NCI-H2171 treated with DMSO at 0.1 percent for 48 hours (cell line): ENCODE data around the gene SERINC5.

Source experiments
- DNase-seq: peaks from one replicate; lab custom pipeline; 2025; lab: John Stamatoyannopoulos, UW

The SERINC5 gene

DNA sequence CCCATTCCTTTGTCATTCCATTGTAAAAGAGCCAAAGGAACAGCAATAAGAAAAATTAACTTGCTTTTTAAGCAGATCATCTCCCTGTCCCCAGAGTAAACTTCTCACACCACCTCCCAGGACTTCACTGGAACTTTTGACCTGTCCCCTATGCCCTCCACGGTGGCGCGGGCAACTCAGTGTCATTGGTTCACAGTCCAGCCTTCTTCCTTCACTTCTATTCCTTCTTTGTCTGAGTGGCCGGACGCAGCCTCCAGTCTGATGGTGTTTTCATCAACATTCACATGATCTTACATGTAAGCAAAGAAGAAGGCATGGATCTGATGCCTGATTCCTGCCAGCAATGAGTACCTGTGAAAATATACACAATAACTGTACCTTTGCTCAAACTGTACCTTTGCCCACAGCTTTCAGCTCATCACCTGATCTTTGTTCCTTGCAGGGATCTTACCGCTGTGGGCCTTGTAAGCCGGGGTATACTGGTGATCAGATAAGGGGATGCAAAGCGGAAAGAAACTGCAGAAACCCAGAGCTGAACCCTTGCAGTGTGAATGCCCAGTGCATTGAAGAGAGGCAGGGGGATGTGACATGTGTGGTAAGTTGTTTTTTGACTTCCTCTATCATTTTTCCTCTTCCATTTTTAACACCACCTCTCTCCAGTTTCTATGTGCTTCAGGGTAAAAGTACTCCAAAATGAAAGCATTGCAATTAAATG, 188.2 kb downstream of the SERINC5 start:
- DNase-seq = no peak

DNA sequence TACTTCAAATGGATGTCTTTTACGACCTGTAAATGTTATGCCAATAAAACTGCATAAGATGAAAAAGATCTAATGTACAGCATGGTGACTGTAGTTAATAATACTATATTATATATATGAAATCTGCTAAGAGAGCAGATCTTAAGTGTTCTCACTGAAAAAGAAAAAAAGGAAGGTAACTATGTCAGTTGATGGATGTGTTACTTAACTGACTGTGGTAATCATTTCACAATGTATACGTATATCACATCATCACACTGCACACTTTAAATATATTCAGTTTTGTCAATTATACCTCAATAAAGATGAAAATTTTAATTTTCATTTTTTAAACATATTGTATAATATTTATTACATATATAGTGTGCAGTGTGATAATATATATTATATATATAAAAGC, 188.8 kb downstream of the SERINC5 start:
- DNase-seq = no peak

- no peak for DNase-seq
These were observed 191.7 kb downstream of the SERINC5 start for GRCh38 chr5:80064124-80064523.
